Adrenal gland (tissue), 5 donors: ENCODE results near the gene CCDC27.

Experiments used
- CTCF ChIP-seq, 6 experiments: fragments of 450-650 bp in 4 of 6; fragments of 200-600 bp in 2 of 6; sonication (generic) in 1 of 6; IDR thresholded peaks; 1 replicate in 5 of 6; 2 replicates in 1 of 6; pipeline versions ENCODE4 v1.5.1 to v1.8.0; 2016 to 2021; ENCODE audit warnings: antibody characterized with exemption in 6 of 6, mild to moderate bottlenecking in 2 of 6, moderate library complexity in 1 of 6
- POLR2A ChIP-seq, 2 donors: fragments of 450-650 bp; IDR thresholded peaks; one replicate each; pipeline ENCODE4 v1.6.1; 2017; ENCODE audit warnings: antibody characterized with exemption in 2 of 2, mild to moderate bottlenecking in 2 of 2, moderate library complexity in 1 of 2
- donor health status: DM: no; HTN: no; CAD: no.

- no peak for TF ChIP-seq CTCF (IDR thresholded peaks at IDR 0.05)
- no peak for TF ChIP-seq POLR2A (IDR thresholded peaks at IDR 0.05)
These were observed 15.2 kb downstream of the CCDC27 start for GRCh38 chr1:3767328-3767925.
